Neuron (in vitro differentiated cells): ENCODE data around the gene TMEM95.
"Not testable (repeated sequence)": the region's sequence is repeated elsewhere in the genome, so short reads cannot be mapped to it uniquely, and the experiment has no call there.

Experiments
- H2AFZ ChIP-seq: one replicate; pipeline ENCODE4 v1.6.1; 2013; ENCODE audit warnings: low read depth, mild to moderate bottlenecking, inconsistent platforms, low read length, moderate library complexity
- H3K27me3 ChIP-seq: one replicate; pipeline ENCODE4 v1.6.1; 2013; ENCODE audit warnings: low read length; ENCODE audit not compliant: insufficient read depth
- H3K36me3 ChIP-seq: one replicate; pipeline ENCODE4 v1.6.1; 2013; ENCODE audit warnings: low read length; ENCODE audit not compliant: insufficient read depth
- H3K4me1 ChIP-seq: one replicate; pipeline ENCODE4 v1.6.1; 2013; ENCODE audit warnings: low read length; ENCODE audit not compliant: insufficient read depth
- H3K4me3 ChIP-seq: 2 replicates; pipeline ENCODE4 v1.5.1; 2013; ENCODE audit warnings: mild to moderate bottlenecking, low read length, moderate library complexity
- H3K9me3 ChIP-seq: one replicate; pipeline ENCODE4 v1.6.1; 2013; ENCODE audit warnings: low read length

The TMEM95 gene

GRCh38 chr17:7328840-7329373 lies 26.0 kb upstream of the TMEM95 start, which contains the start of gene NEURL4:
TSS of gene NEURL4 (minus strand) at chr17:7329335. CDS start at chr17:7329312, 23 bp downstream.
- H3K9me3 ChIP-seq = no peaks in the 10 kb centered on the region
- H3K36me3 ChIP-seq = peaks cover 27% of the 10 kb centered on the region
- H3K4me1 ChIP-seq = peaks cover 21% of the 10 kb centered on the region
- H2AFZ ChIP-seq = peak within 1 kb of the TSS; percentile 66
- peak within 1 kb of the TSS; percentile 81 for H3K4me3 ChIP-seq
- H3K27me3 ChIP-seq = no peaks in the 10 kb centered on the region

DNA sequence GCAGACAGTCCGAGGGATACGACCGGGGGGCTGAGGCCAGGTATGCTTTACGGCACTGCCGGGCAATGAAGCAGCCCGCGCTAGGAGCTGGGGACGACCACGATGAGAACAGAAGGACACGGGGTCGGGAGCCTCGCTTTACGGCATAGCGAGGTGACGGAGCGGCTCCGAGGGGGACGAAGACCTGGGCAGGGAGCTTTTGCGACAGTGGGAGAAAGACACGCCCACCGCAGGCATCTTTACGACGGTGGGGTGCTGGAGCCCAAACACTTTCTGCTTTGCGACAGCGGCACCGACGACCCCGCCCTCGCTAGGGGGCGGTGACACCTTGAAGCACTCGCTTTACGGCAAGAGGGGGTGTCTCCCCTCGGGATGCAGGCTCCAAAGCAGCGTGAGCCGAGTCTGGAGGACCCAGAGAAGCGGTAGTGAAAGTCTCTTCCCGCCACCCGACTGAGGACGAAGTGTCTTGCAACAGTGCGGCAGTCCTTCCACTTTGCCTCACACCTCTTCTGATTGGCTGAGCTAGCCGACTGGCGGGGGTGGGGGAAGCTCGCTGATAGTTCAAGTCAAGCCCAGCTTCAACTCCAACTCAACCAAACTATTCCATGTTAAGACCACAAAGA lies 25.5 kb upstream of the TMEM95 start:
- Histone ChIP-seq H3K36me3 (peaks cover 24% of the 10 kb centered on the region), H2AFZ (peak overlapping the region; percentile 48), H3K4me3 (peak overlapping the region; percentile 81), H3K27me3 (no peaks in the 10 kb centered on the region), H3K4me1 (peaks cover 21% of the 10 kb centered on the region), H3K9me3 (no peaks in the 10 kb centered on the region)

GRCh38 chr17:7329997-7330637 lies 24.8 kb upstream of the TMEM95 start:
- H3K4me3 ChIP-seq = peak overlapping the region; percentile 81
- peaks cover 21% of the 10 kb centered on the region for H3K4me1 ChIP-seq
- peak overlapping the region; percentile 48 for H2AFZ ChIP-seq
- no peaks in the 10 kb centered on the region for H3K27me3 ChIP-seq
- H3K36me3 ChIP-seq = peaks cover 20% of the 10 kb centered on the region
- no peaks in the 10 kb centered on the region for H3K9me3 ChIP-seq

DNA sequence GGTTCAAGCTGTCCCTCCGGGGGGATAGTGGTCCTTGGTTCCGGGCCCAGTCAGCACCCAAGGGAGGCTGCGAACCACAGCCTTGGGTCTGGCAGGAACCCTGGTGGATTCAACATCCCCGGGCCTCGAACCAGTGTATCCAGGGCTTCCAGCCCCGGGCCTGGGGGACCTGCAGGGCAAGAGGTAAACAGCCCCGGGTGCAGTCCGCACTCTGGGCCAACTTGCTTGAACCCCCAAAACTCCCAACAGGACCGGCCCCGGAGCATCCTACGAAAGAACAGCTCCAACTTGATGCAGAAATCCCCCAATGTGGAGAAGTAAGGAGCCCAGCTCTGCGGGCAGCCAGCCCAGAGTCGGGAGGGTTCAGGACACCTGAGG lies 24.3 kb upstream of the TMEM95 start:
- Histone ChIP-seq H3K9me3 (no peaks in the 10 kb centered on the region), H3K36me3 (peaks cover 15% of the 10 kb centered on the region), H3K4me1 (peaks cover 21% of the 10 kb centered on the region), H3K27me3 (no peaks in the 10 kb centered on the region), H3K4me3 (peak overlapping the region; percentile 81), H2AFZ (peak overlapping the region; percentile 48)

DNA sequence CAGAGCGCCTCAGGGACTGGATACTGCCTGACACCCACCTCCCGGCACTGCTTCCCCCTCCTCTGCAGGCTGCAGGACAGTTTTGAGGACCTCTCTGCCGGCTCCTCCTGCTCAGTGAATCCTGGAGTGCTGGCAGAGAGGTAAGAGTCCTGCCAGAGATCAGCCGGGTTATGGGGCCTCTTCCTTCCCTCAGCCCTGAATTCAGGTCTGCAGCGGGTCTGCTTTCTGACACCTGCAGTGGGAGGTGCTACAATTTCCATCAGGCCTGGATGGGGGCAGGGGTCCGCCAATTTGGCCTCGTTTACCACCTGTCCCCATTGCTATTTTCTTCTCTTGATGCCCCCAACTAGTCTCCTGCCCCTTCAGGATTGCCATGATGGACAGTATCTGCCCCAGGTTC lies 22.8 kb upstream of the TMEM95 start:
- Histone ChIP-seq H2AFZ (no peak overlapping the region), H3K36me3 (peaks cover under 1% of the 10 kb centered on the region), H3K4me3 (no peak overlapping the region), H3K4me1 (peaks cover 20% of the 10 kb centered on the region), H3K27me3 (no peaks in the 10 kb centered on the region), H3K9me3 (no peaks in the 10 kb centered on the region)

- H3K27me3 ChIP-seq, H2AFZ ChIP-seq, H3K4me3 ChIP-seq, H3K9me3 ChIP-seq, H3K36me3 ChIP-seq: not testable (repeated sequence)
- peaks cover 17% of the 10 kb centered on the region for H3K4me1 ChIP-seq
These were observed 22.3 kb upstream of the TMEM95 start for GRCh38 chr17:7332600-7333069.

- H3K27me3 ChIP-seq = no peaks in the 10 kb centered on the region
- no peaks in the 10 kb centered on the region for H3K9me3 ChIP-seq
- no peak overlapping the region for H3K4me3 ChIP-seq
- H2AFZ ChIP-seq = no peak overlapping the region
- H3K4me1 ChIP-seq = peaks cover 8% of the 10 kb centered on the region
- no peaks in the 10 kb centered on the region for H3K36me3 ChIP-seq
These were observed 19.9 kb upstream of the TMEM95 start for GRCh38 chr17:7334938-7335538.

DNA sequence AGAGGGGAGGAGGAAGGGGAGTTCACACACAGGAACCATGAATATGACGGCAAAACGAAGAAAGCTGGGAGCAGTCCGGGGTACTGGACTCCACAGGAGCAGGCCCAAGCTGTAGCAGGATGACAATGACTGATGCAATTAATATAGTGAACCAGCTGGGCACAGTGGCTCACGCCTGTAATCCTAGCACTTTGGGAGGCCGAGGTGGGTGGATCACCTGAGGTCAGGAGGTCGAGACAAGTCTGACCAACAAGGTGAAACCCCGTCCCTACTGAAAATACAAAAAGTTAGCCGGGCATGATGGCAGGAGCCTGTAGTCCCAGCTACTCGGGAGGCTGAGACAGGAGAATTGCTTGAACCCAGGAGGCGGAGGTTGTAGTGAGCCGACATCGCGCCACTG lies 19.2 kb upstream of the TMEM95 start:
- not testable (repeated sequence) for H3K4me1 ChIP-seq, H3K4me3 ChIP-seq, H3K36me3 ChIP-seq, H3K27me3 ChIP-seq, H3K9me3 ChIP-seq, H2AFZ ChIP-seq

DNA sequence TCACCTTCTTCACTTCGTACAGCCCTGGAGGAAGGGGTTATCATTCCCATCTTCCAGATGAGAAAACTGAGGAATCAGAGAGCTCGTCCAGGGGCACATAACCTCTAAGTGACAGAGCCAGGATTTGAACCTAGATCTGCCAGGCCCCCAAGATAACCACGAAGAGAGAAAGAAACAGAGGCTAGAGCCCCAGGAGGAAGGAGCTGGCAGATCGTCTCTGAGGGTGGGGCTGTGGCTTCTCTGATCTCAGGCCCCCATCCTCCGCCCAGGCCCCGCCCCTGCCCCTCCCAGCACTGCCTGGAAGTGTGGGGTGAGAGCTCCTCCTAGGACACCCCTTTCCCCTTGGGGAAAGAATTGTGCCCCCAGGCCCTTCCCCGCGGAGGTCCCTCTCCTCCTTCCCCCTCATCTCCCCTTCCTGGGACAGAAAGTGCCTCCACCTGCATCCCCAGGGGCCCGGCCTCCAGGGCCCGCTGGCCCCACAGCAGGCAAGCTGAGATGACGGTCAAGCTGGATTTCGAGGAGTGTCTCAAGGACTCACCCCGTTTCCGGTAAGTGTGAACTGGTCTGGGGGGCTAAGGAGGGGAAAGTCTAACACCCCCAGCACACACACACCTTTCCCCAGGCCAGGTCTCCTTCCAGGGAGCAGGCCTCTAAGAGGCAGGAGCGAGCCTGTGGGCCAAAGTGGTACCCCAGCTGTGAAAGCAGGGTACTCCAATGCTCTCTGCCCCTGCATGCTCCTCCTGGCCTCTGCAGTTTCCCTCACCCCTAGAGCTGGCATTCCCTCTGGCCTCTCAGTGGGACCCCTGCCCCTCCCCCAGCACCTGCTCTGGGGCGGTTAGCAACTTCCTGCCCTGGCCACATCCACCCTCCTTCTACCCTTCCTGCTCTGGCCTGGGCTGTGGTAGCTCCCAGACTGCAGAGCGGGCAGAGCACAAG lies 18.4 kb upstream of the TMEM95 start, which contains the start of gene ACAP1:
Gene ACAP1 (plus strand): TSS at position 290 of the 936 bp plus-strand sequence. CDS start 206 bp downstream, at position 496.
- Histone ChIP-seq H3K27me3 (no peaks in the 10 kb centered on the region), H3K36me3 (no peaks in the 10 kb centered on the region), H2AFZ (no peak within 1 kb of the TSS), H3K4me1 (no peaks in the 10 kb centered on the region), H3K4me3 (no peak within 1 kb of the TSS), H3K9me3 (no peaks in the 10 kb centered on the region)

GRCh38 chr17:7337600-7337999 lies 17.4 kb upstream of the TMEM95 start:
- H3K36me3 ChIP-seq, H2AFZ ChIP-seq, H3K27me3 ChIP-seq, H3K4me3 ChIP-seq, H3K4me1 ChIP-seq, H3K9me3 ChIP-seq: not testable (repeated sequence)

GRCh38 chr17:7340179-7340578 lies 14.8 kb upstream of the TMEM95 start:
- H3K4me3 ChIP-seq = no peak overlapping the region
- H3K36me3 ChIP-seq = no peaks in the 10 kb centered on the region
- H3K27me3 ChIP-seq = peaks cover 2% of the 10 kb centered on the region
- H2AFZ ChIP-seq = no peak overlapping the region
- H3K9me3 ChIP-seq = no peaks in the 10 kb centered on the region
- no peaks in the 10 kb centered on the region for H3K4me1 ChIP-seq

DNA sequence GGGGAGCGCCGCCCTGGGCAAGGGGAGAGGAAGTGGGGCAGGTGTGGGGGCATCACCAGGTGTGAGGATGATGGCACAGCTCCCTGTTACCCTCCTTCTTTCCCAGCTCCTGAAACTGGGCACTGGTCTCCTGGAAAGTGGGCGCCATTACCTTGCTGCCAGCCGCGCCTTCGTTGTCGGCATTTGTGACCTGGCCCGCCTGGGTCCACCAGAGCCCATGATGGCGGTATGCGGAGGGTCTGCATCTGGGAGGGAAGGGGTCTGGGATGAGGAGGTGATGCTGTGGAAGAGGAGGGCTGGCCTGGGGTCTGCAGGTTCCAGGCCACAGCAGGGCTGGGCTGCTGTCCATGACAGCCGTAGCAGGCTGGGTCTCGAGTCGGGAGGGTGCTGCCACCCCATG lies 13.1 kb upstream of the TMEM95 start:
- Histone ChIP-seq H3K36me3 (no peaks in the 10 kb centered on the region), H2AFZ (no peak overlapping the region), H3K27me3 (peaks cover 2% of the 10 kb centered on the region), H3K4me1 (no peaks in the 10 kb centered on the region), H3K4me3 (no peak overlapping the region), H3K9me3 (no peaks in the 10 kb centered on the region)
